Measurements from ENCODE around the gene TNS3. TPM values are rescaled to one million over a fixed set of nuclear protein-coding genes. Genes with fewer than 3 reads are reported as not detected.

Gene TNS3
- total and polyA plus RNA-seq, 2 of the 13 experiments (the other 11 are each of a cell fraction or from before 2014, with no cell fraction given), result 52.9 to 55.7 TPM

GRCh38 chr7:47405921-47406800, 175.8 kb downstream of the TNS3 start (continued):
- TF ChIP-seq ZNF724P (CRISPR knock-in tag; IDR thresholded peaks at IDR 0.05; ENCODE audit: borderline replicate concordance) (no peak), ZNF546 (CRISPR knock-in tag; conservative IDR thresholded peaks at IDR 0.05) (no peak), RXRA (CRISPR knock-in tag; IDR thresholded peaks at IDR 0.05) (peak; percentile 76), KIAA2018 (CRISPR knock-in tag; IDR thresholded peaks at IDR 0.05; ENCODE audit: borderline replicate concordance) (no peak), NFATC3 (CRISPR knock-in tag; IDR thresholded peaks at IDR 0.05) (no peak), MATR3 (CRISPR knock-in tag; IDR thresholded peaks at IDR 0.05) (no peak), SNAPC5 (CRISPR knock-in tag; IDR thresholded peaks at IDR 0.05; ENCODE audit: borderline replicate concordance) (0 out of 2 replicates have a peak, but pooled peaks have one; percentile 25), KMT2B (CRISPR knock-in tag; IDR thresholded peaks at IDR 0.05) (no peak), ZNF567 (CRISPR knock-in tag; IDR thresholded peaks at IDR 0.05; ENCODE audit: borderline replicate concordance) (no peak), HDAC2 (CRISPR knock-in tag; IDR thresholded peaks at IDR 0.05) (peak; percentile 50; the same call in 1 of the 2 replicates), RELA (CRISPR knock-in tag; IDR thresholded peaks at IDR 0.05) (no peak), ONECUT2 (CRISPR knock-in tag; IDR thresholded peaks at IDR 0.05) (no peak), ZNF770 (CRISPR knock-in tag; IDR thresholded peaks at IDR 0.05) (no peak), ELF1 (CRISPR knock-in tag; IDR thresholded peaks at IDR 0.05) (no peak)
- TF ChIP-seq, protein P1, sequence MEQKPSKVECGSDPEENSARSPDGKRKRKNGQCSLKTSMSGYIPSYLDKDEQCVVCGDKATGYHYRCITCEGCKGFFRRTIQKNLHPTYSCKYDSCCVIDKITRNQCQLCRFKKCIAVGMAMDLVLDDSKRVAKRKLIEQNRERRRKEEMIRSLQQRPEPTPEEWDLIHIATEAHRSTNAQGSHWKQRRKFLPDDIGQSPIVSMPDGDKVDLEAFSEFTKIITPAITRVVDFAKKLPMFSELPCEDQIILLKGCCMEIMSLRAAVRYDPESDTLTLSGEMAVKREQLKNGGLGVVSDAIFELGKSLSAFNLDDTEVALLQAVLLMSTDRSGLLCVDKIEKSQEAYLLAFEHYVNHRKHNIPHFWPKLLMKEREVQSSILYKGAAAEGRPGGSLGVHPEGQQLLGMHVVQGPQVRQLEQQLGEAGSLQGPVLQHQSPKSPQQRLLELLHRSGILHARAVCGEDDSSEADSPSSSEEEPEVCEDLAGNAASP (CRISPR knock-in tag; IDR thresholded peaks at IDR 0.05; ENCODE audit: borderline replicate concordance), result no peak
- TF ChIP-seq, protein P2, sequence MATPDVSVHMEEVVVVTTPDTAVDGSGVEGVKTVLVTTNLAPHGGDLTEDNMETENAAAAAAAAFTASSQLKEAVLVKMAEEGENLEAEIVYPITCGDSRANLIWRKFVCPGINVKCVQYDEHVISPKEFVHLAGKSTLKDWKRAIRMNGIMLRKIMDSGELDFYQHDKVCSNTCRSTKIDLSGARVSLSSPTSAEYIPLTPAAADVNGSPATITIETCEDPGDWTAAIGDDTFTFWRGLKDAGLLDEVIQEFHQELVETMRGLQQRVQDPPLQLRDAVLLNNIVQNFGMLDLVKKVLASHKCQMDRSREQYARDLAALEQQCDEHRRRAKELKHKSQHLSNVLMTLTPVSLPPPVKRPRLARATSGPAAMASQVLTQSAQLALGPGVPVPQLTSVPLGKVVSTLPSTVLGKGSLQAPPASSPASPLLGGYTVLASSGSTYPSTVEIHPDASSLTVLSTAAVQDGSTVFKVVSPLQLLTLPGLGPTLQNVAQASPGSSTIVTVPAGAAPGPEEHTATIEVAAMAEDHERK (CRISPR knock-in tag; IDR thresholded peaks at IDR 0.05; ENCODE audit: low read depth), result no peak

Measured in HepG2 (cell line).